Left lung (tissue), 10 donors: ENCODE results near the gene TCF7. TPM values are rescaled to one million over a fixed set of nuclear protein-coding genes. Genes with fewer than 3 reads are reported as not detected.

Experiments
- ATAC-seq: fragments of 200-7000 bp; cut with Tn5 transposase; one replicate; pipeline ENCODE4 v1.9.1; 2020; ENCODE audit warnings: moderate library complexity
- DNase-seq, 4 donors: peaks; one replicate each; pipeline ENCODE4 v3.0.0-alpha.2; 2013 to 2020
- H3K27ac ChIP-seq, 2 donors: fragments of 200-600 bp; sonication (generic) in 1 of 2; one replicate each; pipeline versions ENCODE4 v1.5.0 to v1.8.0; 2020 to 2021
- H3K27me3 ChIP-seq, 2 donors: fragments of 200-600 bp; sonication (generic) in 1 of 2; one replicate each; pipeline versions ENCODE4 v1.5.0 to v1.8.0; 2020 to 2021
- H3K36me3 ChIP-seq, 2 donors: fragments of 200-600 bp; sonication (generic) in 1 of 2; one replicate each; pipeline versions ENCODE4 v1.5.0 to v1.8.0; 2020 to 2021
- H3K4me1 ChIP-seq, 2 donors: fragments of 200-600 bp; one replicate each; pipeline ENCODE4 v1.8.0; 2021
- H3K4me3 ChIP-seq, 2 donors: fragments of 200-600 bp; sonication (generic) in 1 of 2; one replicate each; pipeline versions ENCODE4 v1.5.0 to v1.8.0; 2020 to 2021; ENCODE audit warnings: mild to moderate bottlenecking in 1 of 2
- H3K9me3 ChIP-seq, 2 donors: fragments of 200-600 bp; sonication (generic) in 1 of 2; one replicate each; pipeline versions ENCODE4 v1.5.0 to v1.8.0; 2020 to 2021
- CTCF ChIP-seq, 2 donors: fragments of 200-600 bp; sonication (generic) in 1 of 2; IDR thresholded peaks; one replicate each; pipeline versions ENCODE4 v1.5.0 to v1.8.0; 2021; ENCODE audit warnings: antibody characterized with exemption in 2 of 2
- intact Hi-C, 2 donors: fragments of 100-400 bp; cut with DNase I; formaldehyde crosslinking; loops; one replicate each; pipeline versions ENCODE4 v1.11.2 to v1.14.2; 2022
- polyA plus RNA-seq, 6 donors: library from polyadenylated mRNA; unstranded; fragments of 120-200 nt; gene quantifications; one replicate each; pipeline ENCODE4 v1.2.1, GENCODE V29; 2013; ENCODE audit not compliant: insufficient read length in 6 of 6
- total RNA-seq, 2 donors: library from RNA; stranded (reverse); fragmentation: NEBNext Ultra II Directional; extraction: Animal tissue kit (Norgen Biotek cat#: 25700); gene quantifications; one replicate each; pipeline ENCODE4 v1.2.1, GENCODE V29; 2021
- donor health status: DM: no; HTN: yes; CAD: no.
- donor health status: DM: no; HTN: no; CAD: no.

TCF7 gene
- total and polyA plus RNA-seq, 8 donors = 4.8 to 18.8 (median 17.4) TPM

- DNase-seq = peak in 2 of 4 donors; percentile 47 to 52
Observed at GRCh38 chr5:134140530-134141201, 26.2 kb downstream of the TCF7 start.

DNA sequence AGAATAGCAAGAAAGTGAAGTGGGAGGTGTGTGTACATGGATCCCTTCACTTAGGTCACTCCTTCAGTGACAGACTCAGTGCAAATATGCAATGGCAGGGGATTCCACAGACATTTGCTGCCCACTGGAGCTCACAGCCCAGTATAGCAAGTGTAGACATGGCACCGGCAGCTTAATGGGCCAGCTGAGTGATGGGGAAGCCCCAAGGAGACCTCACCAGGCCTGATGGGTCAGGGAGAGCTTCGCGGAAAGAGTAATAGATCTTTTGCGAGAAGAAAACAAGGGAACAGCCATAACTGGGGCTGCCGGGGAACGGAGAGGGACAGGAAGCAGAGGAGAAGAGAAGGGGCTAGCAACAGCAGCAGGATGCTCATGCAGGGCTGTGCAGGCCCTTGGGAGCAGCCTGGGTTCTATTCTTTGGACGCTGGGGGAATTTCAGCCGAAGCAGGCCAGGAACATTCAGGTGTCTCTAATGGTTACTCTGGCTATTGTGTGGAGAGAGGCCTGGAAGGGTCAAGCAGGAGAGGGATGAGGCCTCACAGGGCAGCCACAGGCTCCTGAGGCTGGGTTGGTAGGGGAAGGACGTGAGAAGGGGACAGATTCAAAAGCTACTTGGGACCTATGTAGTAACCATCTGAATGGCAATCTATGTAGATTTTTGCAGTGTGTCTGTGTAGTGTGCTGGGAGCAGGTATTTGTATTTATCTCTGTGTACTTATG, 27.0 kb downstream of the TCF7 start:
- peaks cover 0 to 33% of the 10 kb centered on the region in 2 donors for H3K4me1 ChIP-seq
- no peak overlapping the region for H3K4me3 ChIP-seq
- H3K9me3 ChIP-seq = no peaks in the 10 kb centered on the region
- H3K36me3 ChIP-seq = peaks cover 0 to 65% of the 10 kb centered on the region in 2 donors
- intact Hi-C loops = loop anchor here in 1 of 2 donors (5.0 kb wide), 2 partner anchors 39 to 99 kb away; no protein-coding TSS in a partner anchor
- no peaks in the 10 kb centered on the region for H3K27me3 ChIP-seq
- ATAC-seq = no peak
- peak in 1 of 4 donors; percentile 23 for DNase-seq
- no peak for TF ChIP-seq CTCF (IDR thresholded peaks at IDR 0.05)
- H3K27ac ChIP-seq = no peak overlapping the region

More at GRCh38 chr5:134140530-134141201, 26.2 kb downstream of the TCF7 start:
- Histone ChIP-seq H3K36me3 (peaks cover 0 to 65% of the 10 kb centered on the region in 2 donors), H3K27me3 (no peaks in the 10 kb centered on the region), H3K27ac (no peak overlapping the region), H3K4me3 (no peak overlapping the region), H3K9me3 (no peaks in the 10 kb centered on the region), H3K4me1 (peaks cover 0 to 25% of the 10 kb centered on the region in 2 donors)
- peak; percentile 71 to 81 for TF ChIP-seq CTCF (IDR thresholded peaks at IDR 0.05)
- peak; percentile 80 for ATAC-seq
- intact Hi-C loops = loop anchor here in 1 of 2 donors (5.0 kb wide), 2 partner anchors 38 to 98 kb away; no protein-coding TSS in a partner anchor

GRCh38 chr5:134142052-134142451, 27.6 kb downstream of the TCF7 start:
- intact Hi-C loops = loop anchor here in 1 of 2 donors (5.0 kb wide), 2 partner anchors 40 to 100 kb away; no protein-coding TSS in a partner anchor
- Histone ChIP-seq H3K27me3 (no peaks in the 10 kb centered on the region), H3K4me1 (peaks cover 0 to 31% of the 10 kb centered on the region in 2 donors), H3K36me3 (peaks cover 0 to 63% of the 10 kb centered on the region in 2 donors), H3K27ac (no peak overlapping the region), H3K9me3 (no peaks in the 10 kb centered on the region), H3K4me3 (no peak overlapping the region)
- DNase-seq = peak in 1 of 4 donors; percentile 14
- no peak for ATAC-seq
- no peak for TF ChIP-seq CTCF (IDR thresholded peaks at IDR 0.05)

- no peaks in the 10 kb centered on the region for H3K9me3 ChIP-seq
- no peak overlapping the region for H3K4me3 ChIP-seq
- H3K27ac ChIP-seq = no peak overlapping the region
- intact Hi-C loops = loop anchor here in 1 of 2 donors (5.0 kb wide), 2 partner anchors 41 to 101 kb away; no protein-coding TSS in a partner anchor
- H3K36me3 ChIP-seq = peaks cover 0 to 70% of the 10 kb centered on the region in 2 donors
- ATAC-seq = no peak
- H3K27me3 ChIP-seq = no peaks in the 10 kb centered on the region
- DNase-seq = peak in 1 of 4 donors; percentile 24
- no peak for TF ChIP-seq CTCF (IDR thresholded peaks at IDR 0.05)
- peaks cover 0 to 25% of the 10 kb centered on the region in 2 donors for H3K4me1 ChIP-seq
Observed at GRCh38 chr5:134142806-134143205, 28.3 kb downstream of the TCF7 start.

DNA sequence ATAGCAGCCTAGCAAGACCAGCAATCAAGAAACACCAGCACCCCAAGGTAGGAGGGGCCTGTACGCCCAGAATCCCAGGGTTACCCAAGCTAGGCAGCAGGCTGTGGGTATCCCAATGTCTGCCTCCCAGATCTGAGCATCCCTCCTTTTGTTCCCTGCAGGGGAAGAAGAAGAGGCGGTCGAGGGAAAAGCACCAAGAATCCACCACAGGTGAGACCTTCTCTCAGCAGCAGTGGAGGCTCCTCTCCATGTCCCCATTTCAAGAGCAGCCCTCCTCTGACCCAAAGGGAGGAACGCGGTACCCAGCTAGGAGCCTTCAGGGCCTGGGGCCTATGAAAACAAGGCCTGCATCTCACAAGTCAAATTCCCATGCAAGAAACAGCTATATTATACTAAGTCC, 28.9 kb downstream of the TCF7 start:
- no peak overlapping the region for H3K4me3 ChIP-seq
- H3K36me3 ChIP-seq = peaks cover 0 to 72% of the 10 kb centered on the region in 2 donors
- peaks cover 0 to 25% of the 10 kb centered on the region in 2 donors for H3K4me1 ChIP-seq
- H3K27me3 ChIP-seq = no peaks in the 10 kb centered on the region
- no peaks in the 10 kb centered on the region for H3K9me3 ChIP-seq
- TF ChIP-seq CTCF (IDR thresholded peaks at IDR 0.05) = no peak
- intact Hi-C loops = loop anchor here in 1 of 2 donors (5.0 kb wide), 2 partner anchors 41 to 101 kb away; no protein-coding TSS in a partner anchor
- no peak overlapping the region for H3K27ac ChIP-seq
- DNase-seq (peak in 1 of 4 donors; percentile 9), ATAC-seq (no peak)
